Activated CD8-positive, alpha-beta T cell treated with anti-CD3 and anti-CD28 coated beads for 36 hours (primary cell): ENCODE measurements around the gene MMEL1. TPM values are rescaled to one million over a fixed set of nuclear protein-coding genes. Genes with fewer than 3 reads are reported as not detected.

Experiments used
- ATAC-seq: fragments of 200-7000 bp; cut with Tn5 transposase; one replicate; pipeline ENCODE4 v1.10.0; 2021; ENCODE audit warnings: mild to moderate bottlenecking, moderate library complexity
- CTCF ChIA-PET: fragments of 350-600 bp; sonication (Branson Sonifier 250); formaldehyde crosslinking; loops from one replicate; lab custom pipeline; 2021; ENCODE audit warnings: antibody characterized with exemption; lab: Charles Lee
- POLR2A ChIA-PET: fragments of 350-600 bp; sonication (Branson Sonifier 250); formaldehyde crosslinking; loops from one replicate; lab custom pipeline; 2021; ENCODE audit warnings: antibody characterized with exemption; lab: Charles Lee
- DNase-seq: peaks from one replicate; pipeline ENCODE4 v3.0.0-alpha.2; 2020
- H3K27ac Mint-ChIP-seq: one replicate; pipeline ENCODE4 v1.8.0; 2021; ENCODE audit warnings: mild to moderate bottlenecking, mixed read lengths
- H3K27me3 Mint-ChIP-seq: one replicate; pipeline ENCODE4 v1.8.0; 2021; ENCODE audit warnings: mixed read lengths
- H3K36me3 Mint-ChIP-seq: one replicate; pipeline ENCODE4 v1.8.0; 2021; ENCODE audit warnings: low read depth, mixed read lengths
- H3K4me1 Mint-ChIP-seq: one replicate; pipeline ENCODE4 v1.8.0; 2021; ENCODE audit warnings: low read depth, mixed read lengths
- H3K4me3 Mint-ChIP-seq: one replicate; pipeline ENCODE4 v1.8.0; 2021; ENCODE audit warnings: mild to moderate bottlenecking, moderate library complexity, mixed read lengths
- H3K9me3 Mint-ChIP-seq: one replicate; pipeline ENCODE4 v1.8.0; 2021; ENCODE audit warnings: mixed read lengths
- CTCF ChIP-seq: fragments of 200-600 bp; IDR thresholded peaks from one replicate; pipeline ENCODE4 v1.8.0; 2022; ENCODE audit warnings: antibody characterized with exemption, mild to moderate bottlenecking
- intact Hi-C: fragments of 100-400 bp; cut with micrococcal nuclease; formaldehyde crosslinking; loops from one replicate; pipeline ENCODE4 v1.10.0; 2022
- total RNA-seq, 2 experiments: library from RNA; stranded (reverse); gene quantifications; one replicate each; pipeline ENCODE4 v1.2.3, GENCODE V29; 2021

MMEL1 gene
- total RNA-seq, 2 experiments from 2014 or later, result 1.8 to 3.1 TPM

GRCh38 chr1:2611621-2612437 is 21.0 kb downstream of the MMEL1 start:
- Mint-ChIP-seq H3K36me3 (no peaks in the 10 kb centered on the region), H3K9me3 (peaks cover 23% of the 10 kb centered on the region), H3K4me3 (no peak overlapping the region), H3K27ac (no peak overlapping the region), H3K4me1 (peaks cover 7% of the 10 kb centered on the region), H3K27me3 (no peaks in the 10 kb centered on the region)
- TF ChIP-seq CTCF, result no peak
- CTCF ChIA-PET, result no interaction called here
- ATAC-seq (no peak), DNase-seq (no peak)
- intact Hi-C loops, result no loop called here
- POLR2A ChIA-PET, result no interaction called here

- Mint-ChIP-seq H3K27me3 (no peaks in the 10 kb centered on the region), H3K9me3 (peaks cover 19% of the 10 kb centered on the region), H3K4me1 (no peaks in the 10 kb centered on the region), H3K36me3 (no peaks in the 10 kb centered on the region), H3K27ac (no peak overlapping the region), H3K4me3 (no peak overlapping the region)
- POLR2A ChIA-PET, result no interaction called here
- CTCF ChIA-PET, result no interaction called here
- no peak for TF ChIP-seq CTCF
- DNase-seq, result peak; percentile 51
- ATAC-seq, result peak; percentile 74
- intact Hi-C loops, result no loop called here
These were observed 21.8 kb downstream of the MMEL1 start for GRCh38 chr1:2611031-2611501.

DNA sequence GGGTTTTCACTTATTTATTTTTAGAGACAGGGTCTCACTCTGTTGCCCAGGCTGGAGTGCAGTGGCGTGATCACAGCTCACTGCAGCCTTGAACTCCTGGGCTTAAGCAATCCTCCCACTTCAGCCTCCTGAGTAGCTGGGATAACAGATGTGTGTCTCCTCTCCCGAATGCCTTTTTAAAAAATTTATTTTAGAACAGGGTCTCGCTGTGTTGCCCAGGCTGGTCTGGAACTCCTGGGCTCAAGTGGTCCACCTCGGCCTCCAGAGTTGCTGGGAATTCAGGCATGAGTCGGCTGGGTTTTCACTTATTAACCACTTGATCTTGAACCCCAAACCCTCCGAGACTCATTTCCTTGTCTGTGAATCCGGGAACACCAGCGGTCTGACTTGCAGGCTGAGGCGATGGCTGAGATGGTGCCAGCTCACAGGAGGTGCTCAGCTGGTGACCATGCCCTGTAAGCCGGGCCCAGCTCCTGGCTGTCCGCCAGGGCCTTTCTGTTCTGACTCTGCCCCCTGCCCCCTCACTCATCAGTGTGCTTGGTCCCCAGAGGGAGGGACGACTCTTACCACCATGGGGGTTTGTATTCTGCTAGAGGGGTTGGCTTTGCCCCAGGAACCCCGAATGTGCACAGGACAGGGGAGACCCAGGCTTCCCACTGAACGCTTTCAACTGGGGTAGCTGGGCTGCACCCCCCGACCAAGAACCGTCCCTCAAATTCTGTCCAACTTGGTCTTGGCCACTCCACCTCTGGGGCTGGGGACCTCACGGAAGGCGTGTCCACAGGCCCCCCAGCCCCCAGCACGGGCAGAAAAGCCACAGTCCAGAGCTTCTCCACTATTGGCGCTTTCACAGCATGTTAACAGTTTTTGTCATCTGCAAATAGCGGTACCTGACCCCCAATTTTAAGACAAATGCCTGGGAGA is 22.5 kb downstream of the MMEL1 start:
- H3K4me3 Mint-ChIP-seq, result no peak overlapping the region
- H3K27ac Mint-ChIP-seq, result no peak overlapping the region
- no peaks in the 10 kb centered on the region for H3K4me1 Mint-ChIP-seq
- H3K36me3 Mint-ChIP-seq, result no peaks in the 10 kb centered on the region
- no peaks in the 10 kb centered on the region for H3K27me3 Mint-ChIP-seq
- CTCF ChIA-PET, result no interaction called here
- ATAC-seq, result no peak
- no peak for DNase-seq
- no peak for TF ChIP-seq CTCF
- intact Hi-C loops, result no loop called here
- POLR2A ChIA-PET, result no interaction called here
- peaks cover 14% of the 10 kb centered on the region for H3K9me3 Mint-ChIP-seq

DNA sequence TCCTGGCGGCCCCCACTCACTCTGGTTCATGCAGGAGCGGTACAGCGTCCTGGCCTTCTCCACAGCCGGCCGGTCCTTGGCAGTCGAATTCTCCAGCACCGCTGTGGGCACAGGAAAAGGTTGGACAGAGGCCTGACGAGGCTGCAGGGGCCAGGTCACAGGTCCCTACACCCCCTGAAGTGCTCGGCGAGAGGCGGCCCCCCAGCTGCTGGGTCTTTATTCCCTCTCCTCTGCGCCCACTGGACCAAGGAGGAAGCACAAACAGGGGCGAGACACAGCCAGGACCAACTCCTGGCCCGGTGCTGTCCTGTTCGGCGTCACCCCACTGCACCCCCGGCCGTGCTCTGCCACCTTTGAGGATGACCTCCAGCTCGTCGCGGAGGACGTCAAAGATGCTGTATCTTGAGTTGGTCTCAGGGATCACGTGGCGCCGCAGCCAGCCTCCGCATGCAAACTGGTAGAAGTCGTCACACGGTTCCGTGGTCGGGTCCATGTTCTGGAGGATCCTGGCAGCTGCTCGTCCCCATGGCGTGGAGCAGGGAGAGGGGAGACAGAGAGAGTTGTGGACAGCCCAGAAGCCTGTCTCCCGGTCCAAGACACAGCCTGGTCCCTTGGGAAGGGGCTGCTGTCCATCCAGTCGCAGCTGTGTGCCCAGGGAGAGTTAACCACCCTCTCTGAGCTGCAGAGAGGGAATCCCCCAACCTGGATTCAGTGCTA is 23.3 kb downstream of the MMEL1 start:
- CTCF ChIA-PET, result no interaction called here
- Mint-ChIP-seq H3K4me3 (no peak overlapping the region), H3K9me3 (peaks cover 7% of the 10 kb centered on the region), H3K27me3 (no peaks in the 10 kb centered on the region), H3K36me3 (no peaks in the 10 kb centered on the region), H3K4me1 (no peaks in the 10 kb centered on the region), H3K27ac (no peak overlapping the region)
- intact Hi-C loops, result no loop called here
- DNase-seq (no peak), ATAC-seq (no peak)
- no peak for TF ChIP-seq CTCF
- POLR2A ChIA-PET, result no interaction called here
